ENCODE data around the gene GNB1. TPM values are rescaled to one million over a fixed set of nuclear protein-coding genes. Genes with fewer than 3 reads are reported as not detected.

Gene GNB1
- total and polyA plus RNA-seq, 9 of the 15 experiments (the other 6 are each of a cell fraction or from before 2014, with no cell fraction given), result 34.3 to 388 (median 114) TPM

- TF ChIP-seq, protein P1, sequence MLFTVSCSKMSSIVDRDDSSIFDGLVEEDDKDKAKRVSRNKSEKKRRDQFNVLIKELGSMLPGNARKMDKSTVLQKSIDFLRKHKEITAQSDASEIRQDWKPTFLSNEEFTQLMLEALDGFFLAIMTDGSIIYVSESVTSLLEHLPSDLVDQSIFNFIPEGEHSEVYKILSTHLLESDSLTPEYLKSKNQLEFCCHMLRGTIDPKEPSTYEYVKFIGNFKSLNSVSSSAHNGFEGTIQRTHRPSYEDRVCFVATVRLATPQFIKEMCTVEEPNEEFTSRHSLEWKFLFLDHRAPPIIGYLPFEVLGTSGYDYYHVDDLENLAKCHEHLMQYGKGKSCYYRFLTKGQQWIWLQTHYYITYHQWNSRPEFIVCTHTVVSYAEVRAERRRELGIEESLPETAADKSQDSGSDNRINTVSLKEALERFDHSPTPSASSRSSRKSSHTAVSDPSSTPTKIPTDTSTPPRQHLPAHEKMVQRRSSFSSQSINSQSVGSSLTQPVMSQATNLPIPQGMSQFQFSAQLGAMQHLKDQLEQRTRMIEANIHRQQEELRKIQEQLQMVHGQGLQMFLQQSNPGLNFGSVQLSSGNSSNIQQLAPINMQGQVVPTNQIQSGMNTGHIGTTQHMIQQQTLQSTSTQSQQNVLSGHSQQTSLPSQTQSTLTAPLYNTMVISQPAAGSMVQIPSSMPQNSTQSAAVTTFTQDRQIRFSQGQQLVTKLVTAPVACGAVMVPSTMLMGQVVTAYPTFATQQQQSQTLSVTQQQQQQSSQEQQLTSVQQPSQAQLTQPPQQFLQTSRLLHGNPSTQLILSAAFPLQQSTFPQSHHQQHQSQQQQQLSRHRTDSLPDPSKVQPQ (CRISPR knock-in tag; IDR thresholded peaks at IDR 0.05; ENCODE audit: borderline replicate concordance), result no peak
These were observed 23.7 kb downstream of the GNB1 start (continued) for GRCh38 chr1:1867164-1867563.

GRCh38 chr1:1862905-1863547, 27.9 kb downstream of the GNB1 start:
- no TSS peak for BruUV-seq (replicated peaks)
- H3K4me1 ChIP-seq (replicated peaks in 1 of 2; ENCODE audit: control insufficient read depth in 2 of 2, insufficient read depth in 2 of 2, low read length in 2 of 2), result peaks cover 16 to 19% of the 10 kb centered on the region in 2 experiments; a peak in 4 of 5 replicates
- intact Hi-C loops (cut with micrococcal nuclease), result no loop called here
- no peak overlapping the region for H3K9ac ChIP-seq (ENCODE audit: insufficient read depth in 1 of 2, low read depth in 2 of 2, low read length in 2 of 2)
- H3K4me3 ChIP-seq, result no peak overlapping the region
- WGBS (ENCODE audit: insufficient coverage, low coverage, missing lambda C conversion rate), result 66% methylated on average over 6 of the region's 6 CpGs
- H3K9me3 ChIP-seq (replicated peaks; ENCODE audit: control insufficient read depth, insufficient read depth, low read depth, low read length), result no peaks in the 10 kb centered on the region
- no peak overlapping the region for H3K4me2 ChIP-seq (ENCODE audit: insufficient read depth, low read length)
- H3K27ac ChIP-seq (ENCODE audit: extremely low read depth, low read depth, low read length), result no peak overlapping the region
- FAIRE-seq, result no peak
- peaks cover 11% of the 10 kb centered on the region for H3K9me1 ChIP-seq (ENCODE audit: control insufficient read depth, insufficient read depth, low read length)
- no peak for DNase-seq (ENCODE audit: extremely low read depth in 1 of 4, low spot score in 3 of 4)
- H3K27me3 ChIP-seq (ENCODE audit: control insufficient read depth in 2 of 2, insufficient read depth in 2 of 2, low read length in 2 of 2), result no peaks in the 10 kb centered on the region
- H2AFZ ChIP-seq (ENCODE audit: low read depth, low read length), result no peak overlapping the region
- H3K36me3 ChIP-seq (ENCODE audit: control insufficient read depth, insufficient read depth, low read length), result peaks cover 19% of the 10 kb centered on the region
- TF ChIP-seq CREB3L1 (IDR thresholded peaks at IDR 0.05; ENCODE audit: borderline replicate concordance, low read depth) (no peak), ZNF77 (CRISPR knock-in tag; IDR thresholded peaks at IDR 0.05) (no peak), PHF21A (IDR thresholded peaks at IDR 0.05; ENCODE audit: borderline replicate concordance, low read depth) (no peak), KDM4B (IDR thresholded peaks at IDR 0.05; ENCODE audit: borderline replicate concordance in 2 of 2, low read depth in 1 of 2) (no peak), RFX7 (CRISPR knock-in tag; IDR thresholded peaks at IDR 0.05) (no peak), NFIC (IDR thresholded peaks at IDR 0.05) (no peak), E2F3 (CRISPR knock-in tag; IDR thresholded peaks at IDR 0.05) (no peak), ZKSCAN1 (IDR thresholded peaks at IDR 0.05; ENCODE audit: low read depth, low read length) (no peak), ILK (tag; IDR thresholded peaks at IDR 0.05; ENCODE audit: borderline replicate concordance, low read depth) (no peak), TBL1XR1 (IDR thresholded peaks at IDR 0.05; ENCODE audit: low read length in 2 of 2) (no peak), PPARD (CRISPR knock-in tag; IDR thresholded peaks at IDR 0.05) (no peak)
- ChIA-PET POLR2A (interaction anchor here (1.1 kb wide), 1 partner anchor 21 kb away, joined by 3 read pairs; no protein-coding TSS in a partner anchor), CTCF (ENCODE audit: low intra/inter-chr PET ratio) (no interaction called here)
- in situ Hi-C loops (cut with MboI), result no loop called here
- peaks cover 28% of the 10 kb centered on the region for H4K20me1 ChIP-seq (replicated peaks; ENCODE audit: control insufficient read depth, insufficient read depth, low read length)
- ATAC-seq, result no peak
- H3K79me2 ChIP-seq (ENCODE audit: control insufficient read depth, insufficient read depth, low read length), result peaks cover 88% of the 10 kb centered on the region
